Stomach (tissue), 4 donors: ENCODE measurements around the gene HAUS8.

ENCODE experiments used
- EP300 ChIP-seq: sonication (generic); formaldehyde crosslinking; IDR thresholded peaks from one replicate; pipeline ENCODE4 v1.6.1; 2017; ENCODE audit warnings: antibody characterized with exemption
- POLR2A ChIP-seq, 4 donors: fragments of 450-650 bp; IDR thresholded peaks; one replicate each; pipeline ENCODE4 v1.6.1; 2016; ENCODE audit warnings: antibody characterized with exemption in 4 of 4, control low read depth in 2 of 4, mild to moderate bottlenecking in 1 of 4, moderate library complexity in 1 of 4
- POLR2AphosphoS5 ChIP-seq, 3 donors: sonication (generic); formaldehyde crosslinking; IDR thresholded peaks; one replicate each; pipeline ENCODE4 v1.6.1; 2016; ENCODE audit warnings: antibody characterized with exemption in 3 of 3
- TF ChIP-seq, protein P1 (sequence below), 7 experiments: fragments of 450-650 bp in 4 of 7; fragments of 200-600 bp in 3 of 7; sonication (generic) in 3 of 7; IDR thresholded peaks; one replicate each; pipeline ENCODE4 v1.5.1; 2016 to 2019; ENCODE audit warnings: antibody characterized with exemption in 7 of 7, control low read depth in 2 of 7, mild to moderate bottlenecking in 1 of 7

DNA sequence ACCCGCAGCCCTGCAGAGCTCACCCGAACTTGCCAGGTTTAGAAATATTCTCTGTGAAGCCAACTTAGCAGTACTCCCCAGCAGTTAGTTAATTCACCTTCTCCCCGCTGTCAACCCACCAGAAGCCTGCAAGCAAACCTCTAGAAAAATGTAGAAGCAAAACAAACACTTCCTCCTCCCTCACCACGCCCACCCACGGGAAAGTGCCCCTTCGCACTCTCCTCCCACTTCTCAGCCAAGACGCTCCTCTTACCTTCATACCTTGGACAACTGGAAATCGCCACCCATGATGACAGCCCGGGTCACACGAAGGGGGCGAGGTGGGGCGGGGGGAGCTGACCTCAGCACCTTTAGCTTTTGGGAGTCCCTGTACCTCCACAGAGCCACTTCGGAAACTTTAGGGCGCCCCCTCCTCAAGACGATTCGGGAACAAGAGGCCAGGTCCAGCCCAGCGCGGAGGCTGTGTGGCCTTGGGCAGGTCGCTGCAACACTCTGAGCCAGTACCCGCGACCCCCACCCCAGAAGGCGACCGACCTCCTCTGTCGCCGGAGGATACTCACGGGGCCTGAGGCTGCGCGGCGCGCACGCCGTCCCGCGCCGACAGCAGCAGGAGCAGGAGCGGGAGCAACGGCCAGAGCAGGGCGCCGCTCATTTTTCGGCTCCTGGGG is 49.1 kb downstream of the HAUS8 start:
- TF ChIP-seq POLR2A (IDR thresholded peaks at IDR 0.05) (no peak), EP300 (no peak), POLR2AphosphoS5 (IDR thresholded peaks at IDR 0.05) (no peak)
- TF ChIP-seq, protein P1, sequence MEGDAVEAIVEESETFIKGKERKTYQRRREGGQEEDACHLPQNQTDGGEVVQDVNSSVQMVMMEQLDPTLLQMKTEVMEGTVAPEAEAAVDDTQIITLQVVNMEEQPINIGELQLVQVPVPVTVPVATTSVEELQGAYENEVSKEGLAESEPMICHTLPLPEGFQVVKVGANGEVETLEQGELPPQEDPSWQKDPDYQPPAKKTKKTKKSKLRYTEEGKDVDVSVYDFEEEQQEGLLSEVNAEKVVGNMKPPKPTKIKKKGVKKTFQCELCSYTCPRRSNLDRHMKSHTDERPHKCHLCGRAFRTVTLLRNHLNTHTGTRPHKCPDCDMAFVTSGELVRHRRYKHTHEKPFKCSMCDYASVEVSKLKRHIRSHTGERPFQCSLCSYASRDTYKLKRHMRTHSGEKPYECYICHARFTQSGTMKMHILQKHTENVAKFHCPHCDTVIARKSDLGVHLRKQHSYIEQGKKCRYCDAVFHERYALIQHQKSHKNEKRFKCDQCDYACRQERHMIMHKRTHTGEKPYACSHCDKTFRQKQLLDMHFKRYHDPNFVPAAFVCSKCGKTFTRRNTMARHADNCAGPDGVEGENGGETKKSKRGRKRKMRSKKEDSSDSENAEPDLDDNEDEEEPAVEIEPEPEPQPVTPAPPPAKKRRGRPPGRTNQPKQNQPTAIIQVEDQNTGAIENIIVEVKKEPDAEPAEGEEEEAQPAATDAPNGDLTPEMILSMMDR (IDR thresholded peaks at IDR 0.05) = no peak
